ENCODE measurements around the gene TRMT10A.
"Not testable (repeated sequence)": the region's sequence is repeated elsewhere in the genome, so short reads cannot be mapped to it uniquely, and the experiment has no call there.

The TRMT10A gene

GRCh38 chr4:99552872-99553271 is 11.0 kb downstream of the TRMT10A start:
- Histone ChIP-seq H3K9me3 (ENCODE audit: control insufficient read depth, insufficient read depth, low read length) (no peaks in the 10 kb centered on the region), H3K27ac (ENCODE audit: low read length) (no peak overlapping the region), H3K4me3 (ENCODE audit: low read length) (no peak overlapping the region), H3K36me3 (ENCODE audit: control insufficient read depth, insufficient read depth, low read length) (no peaks in the 10 kb centered on the region), H3K4me1 (ENCODE audit: control insufficient read depth, insufficient read depth, low read length) (no peaks in the 10 kb centered on the region), H3K27me3 (ENCODE audit: control insufficient read depth, insufficient read depth, low read length) (no peaks in the 10 kb centered on the region)
- no peak for DNase-seq (ENCODE audit: low read depth, low spot score)
- WGBS (ENCODE audit: insufficient coverage, insufficient read length): no CpG with 5 or more reads among the region's 2 CpGs

- Histone ChIP-seq H3K27me3 (ENCODE audit: control insufficient read depth, insufficient read depth, low read length) (no peaks in the 10 kb centered on the region), H3K36me3 (ENCODE audit: control insufficient read depth, insufficient read depth, low read length) (no peaks in the 10 kb centered on the region), H3K4me3 (ENCODE audit: low read length) (no peak overlapping the region), H3K27ac (ENCODE audit: low read length) (no peak overlapping the region), H3K9me3 (ENCODE audit: control insufficient read depth, insufficient read depth, low read length) (no peaks in the 10 kb centered on the region), H3K4me1 (ENCODE audit: control insufficient read depth, insufficient read depth, low read length) (no peaks in the 10 kb centered on the region)
- no peak for DNase-seq (ENCODE audit: low read depth, low spot score)
Measured at GRCh38 chr4:99540277-99540939, 23.4 kb downstream of the TRMT10A start.

GRCh38 chr4:99537674-99538073 is 26.2 kb downstream of the TRMT10A start:
- H3K4me3 ChIP-seq (ENCODE audit: low read length): no peak overlapping the region
- no peaks in the 10 kb centered on the region for H3K27me3 ChIP-seq (ENCODE audit: control insufficient read depth, insufficient read depth, low read length)
- H3K9me3 ChIP-seq (ENCODE audit: control insufficient read depth, insufficient read depth, low read length): no peaks in the 10 kb centered on the region
- DNase-seq (ENCODE audit: low read depth, low spot score): no peak
- H3K4me1 ChIP-seq (ENCODE audit: control insufficient read depth, insufficient read depth, low read length): no peaks in the 10 kb centered on the region
- no CpG with 5 or more reads among the region's 4 CpGs for WGBS (ENCODE audit: insufficient coverage, insufficient read length)
- no peaks in the 10 kb centered on the region for H3K36me3 ChIP-seq (ENCODE audit: control insufficient read depth, insufficient read depth, low read length)
- H3K27ac ChIP-seq (ENCODE audit: low read length): no peak overlapping the region

- WGBS (ENCODE audit: insufficient coverage, insufficient read length): no CpG with 5 or more reads among the region's 2 CpGs
Measured at GRCh38 chr4:99536848-99537247, 27.0 kb downstream of the TRMT10A start.

DNA sequence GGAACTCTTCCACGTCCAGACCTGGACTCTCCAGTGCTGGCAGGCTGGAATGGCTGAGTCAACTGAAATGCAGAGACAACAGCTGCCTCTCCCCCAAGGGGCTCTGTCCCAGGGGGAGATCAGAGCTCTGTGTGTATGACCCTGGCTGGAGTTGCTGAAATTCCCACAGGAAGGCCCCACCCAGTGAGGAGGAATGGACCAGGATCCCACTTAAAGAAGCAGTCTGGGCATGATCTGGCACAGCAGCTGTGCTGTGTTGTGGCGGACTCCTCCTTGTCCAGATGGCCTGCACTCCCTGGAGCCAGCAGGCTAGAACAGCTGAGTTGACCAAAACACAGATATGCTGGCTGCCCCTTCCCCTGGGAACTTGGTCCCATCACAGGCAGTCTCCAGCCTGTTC is 27.6 kb downstream of the TRMT10A start:
- Histone ChIP-seq H3K9me3 (ENCODE audit: control insufficient read depth, insufficient read depth, low read length) (no peaks in the 10 kb centered on the region), H3K27ac (ENCODE audit: low read length) (no peak overlapping the region), H3K27me3 (ENCODE audit: control insufficient read depth, insufficient read depth, low read length) (no peaks in the 10 kb centered on the region), H3K4me1 (ENCODE audit: control insufficient read depth, insufficient read depth, low read length) (no peaks in the 10 kb centered on the region), H3K4me3 (ENCODE audit: low read length) (no peak overlapping the region), H3K36me3 (ENCODE audit: control insufficient read depth, insufficient read depth, low read length) (no peaks in the 10 kb centered on the region)
- WGBS (ENCODE audit: insufficient coverage, insufficient read length): no CpG with 5 or more reads among the region's 2 CpGs
- no peak for DNase-seq (ENCODE audit: low read depth, low spot score)

More at GRCh38 chr4:99536848-99537247, 27.0 kb downstream of the TRMT10A start:
- no peak for DNase-seq (ENCODE audit: low read depth, low spot score)
- Histone ChIP-seq H3K27ac (ENCODE audit: low read length) (no peak overlapping the region), H3K27me3 (ENCODE audit: control insufficient read depth, insufficient read depth, low read length) (no peaks in the 10 kb centered on the region), H3K4me3 (ENCODE audit: low read length) (no peak overlapping the region), H3K9me3 (ENCODE audit: control insufficient read depth, insufficient read depth, low read length) (no peaks in the 10 kb centered on the region), H3K4me1 (ENCODE audit: control insufficient read depth, insufficient read depth, low read length) (no peaks in the 10 kb centered on the region), H3K36me3 (ENCODE audit: control insufficient read depth, insufficient read depth, low read length) (no peaks in the 10 kb centered on the region)

- H3K36me3 ChIP-seq (ENCODE audit: control insufficient read depth, insufficient read depth, low read length); DNase-seq (ENCODE audit: low read depth, low spot score); H3K27me3 ChIP-seq (ENCODE audit: control insufficient read depth, insufficient read depth, low read length); H3K9me3 ChIP-seq (ENCODE audit: control insufficient read depth, insufficient read depth, low read length); H3K27ac ChIP-seq (ENCODE audit: low read length); H3K4me1 ChIP-seq (ENCODE audit: control insufficient read depth, insufficient read depth, low read length); H3K4me3 ChIP-seq (ENCODE audit: low read length): not testable (repeated sequence)
- no CpG with 5 or more reads among the region's 3 CpGs for WGBS (ENCODE audit: insufficient coverage, insufficient read length)
Measured at GRCh38 chr4:99534699-99535098, 29.1 kb downstream of the TRMT10A start.

- 100% methylated on average over 2 of the region's 3 CpGs for WGBS (ENCODE audit: insufficient coverage, insufficient read length)
- H3K4me1 ChIP-seq (ENCODE audit: control insufficient read depth, insufficient read depth, low read length): no peaks in the 10 kb centered on the region
- H3K36me3 ChIP-seq (ENCODE audit: control insufficient read depth, insufficient read depth, low read length): no peaks in the 10 kb centered on the region
- no peaks in the 10 kb centered on the region for H3K9me3 ChIP-seq (ENCODE audit: control insufficient read depth, insufficient read depth, low read length)
- no peak for DNase-seq (ENCODE audit: low read depth, low spot score)
- H3K4me3 ChIP-seq (ENCODE audit: low read length): no peak overlapping the region
- no peaks in the 10 kb centered on the region for H3K27me3 ChIP-seq (ENCODE audit: control insufficient read depth, insufficient read depth, low read length)
- H3K27ac ChIP-seq (ENCODE audit: low read length): no peak overlapping the region
Measured at GRCh38 chr4:99529956-99530355, 33.9 kb downstream of the TRMT10A start.

GRCh38 chr4:99529228-99529627 is 34.6 kb downstream of the TRMT10A start:
- Histone ChIP-seq H3K4me3 (ENCODE audit: low read length) (no peak overlapping the region), H3K4me1 (ENCODE audit: control insufficient read depth, insufficient read depth, low read length) (no peaks in the 10 kb centered on the region), H3K36me3 (ENCODE audit: control insufficient read depth, insufficient read depth, low read length) (no peaks in the 10 kb centered on the region), H3K27me3 (ENCODE audit: control insufficient read depth, insufficient read depth, low read length) (no peaks in the 10 kb centered on the region), H3K9me3 (ENCODE audit: control insufficient read depth, insufficient read depth, low read length) (no peaks in the 10 kb centered on the region), H3K27ac (ENCODE audit: low read length) (no peak overlapping the region)
- DNase-seq (ENCODE audit: low read depth, low spot score): no peak

DNA sequence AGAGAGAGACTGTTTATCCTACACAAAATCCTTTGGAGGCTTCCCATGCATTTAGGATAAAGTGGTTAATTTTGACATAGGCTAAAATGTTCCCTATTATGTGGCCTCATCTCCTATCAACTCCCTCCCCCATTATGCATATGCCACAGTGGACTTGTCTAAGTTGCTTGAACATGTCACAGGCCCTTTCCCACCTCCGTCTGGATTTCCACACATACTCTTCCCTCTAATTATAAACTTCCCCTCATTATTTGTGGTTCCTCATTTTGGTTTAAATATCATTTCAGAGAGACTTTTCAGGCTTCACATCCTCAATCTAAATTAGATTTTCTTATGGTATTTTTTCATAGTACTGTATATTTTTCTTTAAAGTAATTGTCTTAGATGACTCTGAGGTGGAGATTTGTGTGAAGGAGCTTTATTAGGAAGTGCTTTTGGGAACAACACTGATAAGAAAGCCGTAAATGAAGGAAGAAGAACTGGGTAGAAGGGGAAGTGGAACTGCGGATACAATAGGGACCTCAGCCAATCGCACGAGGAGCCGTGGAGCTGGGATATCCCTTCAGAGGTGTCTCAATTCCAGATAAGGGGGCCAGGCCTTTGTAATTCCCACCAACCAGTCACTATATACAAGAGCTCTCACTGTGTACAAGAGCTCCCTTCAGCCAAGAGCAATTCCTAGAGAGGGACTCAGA is 45.1 kb downstream of the TRMT10A start:
- Histone ChIP-seq H3K27me3 (ENCODE audit: control insufficient read depth, insufficient read depth, low read length) (no peaks in the 10 kb centered on the region), H3K4me1 (ENCODE audit: control insufficient read depth, insufficient read depth, low read length) (no peaks in the 10 kb centered on the region), H3K27ac (ENCODE audit: low read length) (no peak overlapping the region), H3K36me3 (ENCODE audit: control insufficient read depth, insufficient read depth, low read length) (no peaks in the 10 kb centered on the region), H3K9me3 (ENCODE audit: control insufficient read depth, insufficient read depth, low read length) (no peaks in the 10 kb centered on the region), H3K4me3 (ENCODE audit: low read length) (no peak overlapping the region)
- DNase-seq (ENCODE audit: low read depth, low spot score): no peak
- WGBS (ENCODE audit: insufficient coverage, insufficient read length): no CpG with 5 or more reads among the region's 6 CpGs

DNA sequence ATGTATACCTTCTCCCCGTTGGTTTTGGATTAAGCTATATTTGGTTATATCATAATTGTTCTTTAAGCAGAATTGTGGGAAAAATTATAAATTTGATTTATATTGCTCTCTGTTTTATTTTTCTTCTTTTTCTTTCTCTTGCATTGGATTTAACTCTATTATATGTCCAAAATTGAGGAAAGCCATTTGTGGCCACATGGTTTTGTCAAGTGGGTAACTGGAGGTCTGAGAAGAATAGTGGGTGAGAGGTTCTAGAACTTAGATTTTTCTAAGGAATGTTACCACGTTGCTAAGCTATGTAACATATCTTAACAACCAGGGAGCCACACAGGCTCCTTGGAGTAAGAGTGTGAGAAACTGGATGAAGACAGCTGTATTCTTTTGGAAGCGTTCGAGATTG is 53.1 kb downstream of the TRMT10A start, which contains the start of gene C4orf17:
Gene C4orf17, plus strand, starts transcription at position 301 of the 400 bp plus-strand sequence. CDS start 2,061 bp downstream, outside the sequence.
- Histone ChIP-seq H3K9me3 (ENCODE audit: control insufficient read depth, insufficient read depth, low read length) (no peaks in the 10 kb centered on the region), H3K36me3 (ENCODE audit: control insufficient read depth, insufficient read depth, low read length) (no peaks in the 10 kb centered on the region)
- no CpG with 5 or more reads among the region's 4 CpGs for WGBS (ENCODE audit: insufficient coverage, insufficient read length)

DNA sequence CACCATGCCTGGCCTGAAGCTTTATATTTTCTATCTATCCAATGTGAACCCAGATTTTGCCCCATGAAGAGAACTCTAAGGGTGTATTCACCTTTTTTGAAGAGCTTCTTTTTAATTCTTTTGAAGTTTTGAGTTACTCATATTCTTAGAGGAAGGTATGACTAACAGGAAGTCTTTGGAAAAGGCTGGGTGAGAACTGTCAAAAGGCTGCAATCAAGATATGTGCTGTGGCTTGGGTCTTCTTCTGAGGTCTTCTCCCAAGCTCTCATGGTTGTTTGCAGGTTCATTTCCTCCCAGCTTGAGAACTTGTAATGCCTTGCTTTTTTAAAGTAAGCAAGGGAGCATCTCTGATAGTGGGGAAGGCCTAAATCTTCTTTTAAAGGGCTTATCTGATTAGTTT is 56.1 kb downstream of the TRMT10A start:
- no peaks in the 10 kb centered on the region for H3K36me3 ChIP-seq (ENCODE audit: control insufficient read depth, insufficient read depth, low read length)
- H3K4me1 ChIP-seq (ENCODE audit: control insufficient read depth, insufficient read depth, low read length): no peaks in the 10 kb centered on the region
- no peaks in the 10 kb centered on the region for H3K27me3 ChIP-seq (ENCODE audit: control insufficient read depth, insufficient read depth, low read length)
- DNase-seq (ENCODE audit: low read depth, low spot score): no peak
- H3K9me3 ChIP-seq (ENCODE audit: control insufficient read depth, insufficient read depth, low read length): no peaks in the 10 kb centered on the region; the same call in 1 of the 2 replicates
- no peak overlapping the region for H3K4me3 ChIP-seq (ENCODE audit: low read length)
- H3K27ac ChIP-seq (ENCODE audit: low read length): no peak overlapping the region

More for the DNA sequence above, 53.1 kb downstream of the TRMT10A start, which contains the start of gene C4orf17:
- no peak within 1 kb of the TSS for H3K4me3 ChIP-seq (ENCODE audit: low read length)
- no peak within 1 kb of the TSS for H3K27ac ChIP-seq (ENCODE audit: low read length)
- DNase-seq (ENCODE audit: low read depth, low spot score): no peak
- H3K4me1 ChIP-seq (ENCODE audit: control insufficient read depth, insufficient read depth, low read length): no peaks in the 10 kb centered on the region
- H3K27me3 ChIP-seq (ENCODE audit: control insufficient read depth, insufficient read depth, low read length): no peaks in the 10 kb centered on the region
